Right atrium auricular region (tissue), 2 donors: ENCODE data around the gene PTRH1. TPM values are rescaled to one million over a fixed set of nuclear protein-coding genes. Genes with fewer than 3 reads are reported as not detected.

Experiments
- DNase-seq: peaks from one replicate; pipeline ENCODE4 v3.0.0-alpha.2; 2019; ENCODE audit warnings: low spot score
- H3K27ac ChIP-seq, 2 donors: fragments of 200-600 bp; sonication (generic); 1 replicate in 1 of 2; 2 replicates in 1 of 2; pipeline ENCODE4 v1.5.1; 2016 to 2019
- H3K27me3 ChIP-seq, 2 donors: fragments of 200-600 bp; sonication (generic); one replicate each; pipeline versions ENCODE4 v1.5.1 to v1.6.0; 2017 to 2019
- H3K36me3 ChIP-seq: fragments of 200-600 bp; sonication (generic); one replicate; pipeline ENCODE4 v1.5.1; 2016
- H3K4me1 ChIP-seq, 2 donors: fragments of 200-600 bp; sonication (generic); one replicate each; pipeline versions ENCODE4 v1.5.1 to v1.6.0; 2017 to 2019
- H3K4me3 ChIP-seq, 2 donors: fragments of 200-600 bp; sonication (generic); 1 replicate in 1 of 2; 2 replicates in 1 of 2; pipeline ENCODE4 v1.5.1; 2017 to 2019; ENCODE audit warnings: mild to moderate bottlenecking in 1 of 2, moderate library complexity in 1 of 2
- H3K9me3 ChIP-seq, 2 donors: fragments of 200-600 bp; sonication (generic); one replicate each; pipeline ENCODE4 v1.5.1; 2019
- total RNA-seq, 2 donors: library from RNA; depleted of rRNA; stranded (reverse); fragments of >200 nt; gene quantifications; one replicate each; pipeline ENCODE4 v1.1.0, GENCODE V29; 2016
- TF ChIP-seq, protein P1 (sequence below), 2 donors: fragments of 200-600 bp; sonication (generic); IDR thresholded peaks; one replicate each; pipeline ENCODE4 v1.5.1; 2019; ENCODE audit warnings: antibody characterized with exemption in 2 of 2

The PTRH1 gene
- total RNA-seq, 2 donors from 2014 or later: 16.5 to 16.7 TPM

DNA sequence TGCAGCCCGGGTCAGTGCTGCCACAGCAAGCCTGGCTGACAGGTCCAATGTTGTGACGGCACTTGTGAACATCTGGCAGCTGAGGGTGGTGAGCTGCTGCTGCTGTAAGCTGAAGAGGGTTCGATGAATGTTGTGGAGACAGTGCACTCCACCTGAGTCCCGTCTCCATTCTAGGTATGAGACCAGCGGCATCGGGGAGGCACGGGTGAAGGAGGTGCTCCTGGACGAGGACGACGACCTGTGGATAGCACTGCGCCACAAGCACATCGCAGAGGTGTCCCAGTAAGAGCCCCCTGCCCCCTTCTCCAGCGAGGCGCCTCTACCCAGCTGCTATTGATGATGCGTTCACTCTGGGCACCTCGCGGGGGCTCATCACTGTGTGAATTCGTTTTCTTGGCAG is 47.6 kb downstream of the PTRH1 start:
- DNase-seq: no peak
- Histone ChIP-seq H3K27ac (no peak overlapping the region), H3K36me3 (peaks cover 80% of the 10 kb centered on the region), H3K4me1 (no peaks in the 10 kb centered on the region), H3K9me3 (no peaks in the 10 kb centered on the region), H3K4me3 (no peak overlapping the region), H3K27me3 (no peaks in the 10 kb centered on the region)
- TF ChIP-seq, protein P1, sequence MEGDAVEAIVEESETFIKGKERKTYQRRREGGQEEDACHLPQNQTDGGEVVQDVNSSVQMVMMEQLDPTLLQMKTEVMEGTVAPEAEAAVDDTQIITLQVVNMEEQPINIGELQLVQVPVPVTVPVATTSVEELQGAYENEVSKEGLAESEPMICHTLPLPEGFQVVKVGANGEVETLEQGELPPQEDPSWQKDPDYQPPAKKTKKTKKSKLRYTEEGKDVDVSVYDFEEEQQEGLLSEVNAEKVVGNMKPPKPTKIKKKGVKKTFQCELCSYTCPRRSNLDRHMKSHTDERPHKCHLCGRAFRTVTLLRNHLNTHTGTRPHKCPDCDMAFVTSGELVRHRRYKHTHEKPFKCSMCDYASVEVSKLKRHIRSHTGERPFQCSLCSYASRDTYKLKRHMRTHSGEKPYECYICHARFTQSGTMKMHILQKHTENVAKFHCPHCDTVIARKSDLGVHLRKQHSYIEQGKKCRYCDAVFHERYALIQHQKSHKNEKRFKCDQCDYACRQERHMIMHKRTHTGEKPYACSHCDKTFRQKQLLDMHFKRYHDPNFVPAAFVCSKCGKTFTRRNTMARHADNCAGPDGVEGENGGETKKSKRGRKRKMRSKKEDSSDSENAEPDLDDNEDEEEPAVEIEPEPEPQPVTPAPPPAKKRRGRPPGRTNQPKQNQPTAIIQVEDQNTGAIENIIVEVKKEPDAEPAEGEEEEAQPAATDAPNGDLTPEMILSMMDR (IDR thresholded peaks at IDR 0.05): no peak

DNA sequence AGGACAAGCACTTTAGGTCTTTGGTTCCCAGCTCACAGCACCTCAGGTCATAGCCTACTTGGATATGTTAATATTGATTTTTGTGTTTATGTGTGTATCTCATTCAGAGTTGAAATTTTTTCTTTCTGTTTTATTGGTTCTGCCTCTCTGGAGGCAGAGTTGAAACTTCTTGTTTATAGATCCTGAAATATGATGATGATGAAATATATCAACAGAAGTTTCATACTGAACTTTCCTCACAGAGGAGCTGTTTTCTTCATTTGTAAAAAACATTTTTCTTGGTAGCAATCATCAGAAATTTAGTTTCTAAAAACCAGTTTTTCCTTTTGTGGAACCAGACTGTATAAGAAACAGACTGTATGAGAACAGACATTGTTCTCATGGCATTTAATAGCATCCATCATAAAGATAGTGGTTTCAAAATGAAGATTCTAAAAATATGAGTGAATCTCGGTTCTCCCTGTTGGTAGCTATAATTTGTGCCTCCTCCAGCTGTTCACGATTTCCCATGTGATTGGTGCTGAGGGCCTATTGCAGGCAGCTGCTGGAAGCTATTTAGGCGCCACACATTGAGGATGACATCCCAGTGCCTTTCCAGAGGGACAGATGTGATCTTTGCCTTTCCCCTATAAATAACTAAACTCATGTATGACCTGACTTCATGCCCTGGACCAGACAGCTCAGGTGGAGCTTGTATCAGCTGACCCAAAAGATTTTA is 48.2 kb downstream of the PTRH1 start:
- no peak for DNase-seq
- Histone ChIP-seq H3K36me3 (peaks cover 80% of the 10 kb centered on the region), H3K4me1 (no peaks in the 10 kb centered on the region), H3K9me3 (no peaks in the 10 kb centered on the region), H3K27ac (no peak overlapping the region), H3K27me3 (no peaks in the 10 kb centered on the region), H3K4me3 (no peak overlapping the region)
- TF ChIP-seq, protein P1 (IDR thresholded peaks at IDR 0.05): no peak

DNA sequence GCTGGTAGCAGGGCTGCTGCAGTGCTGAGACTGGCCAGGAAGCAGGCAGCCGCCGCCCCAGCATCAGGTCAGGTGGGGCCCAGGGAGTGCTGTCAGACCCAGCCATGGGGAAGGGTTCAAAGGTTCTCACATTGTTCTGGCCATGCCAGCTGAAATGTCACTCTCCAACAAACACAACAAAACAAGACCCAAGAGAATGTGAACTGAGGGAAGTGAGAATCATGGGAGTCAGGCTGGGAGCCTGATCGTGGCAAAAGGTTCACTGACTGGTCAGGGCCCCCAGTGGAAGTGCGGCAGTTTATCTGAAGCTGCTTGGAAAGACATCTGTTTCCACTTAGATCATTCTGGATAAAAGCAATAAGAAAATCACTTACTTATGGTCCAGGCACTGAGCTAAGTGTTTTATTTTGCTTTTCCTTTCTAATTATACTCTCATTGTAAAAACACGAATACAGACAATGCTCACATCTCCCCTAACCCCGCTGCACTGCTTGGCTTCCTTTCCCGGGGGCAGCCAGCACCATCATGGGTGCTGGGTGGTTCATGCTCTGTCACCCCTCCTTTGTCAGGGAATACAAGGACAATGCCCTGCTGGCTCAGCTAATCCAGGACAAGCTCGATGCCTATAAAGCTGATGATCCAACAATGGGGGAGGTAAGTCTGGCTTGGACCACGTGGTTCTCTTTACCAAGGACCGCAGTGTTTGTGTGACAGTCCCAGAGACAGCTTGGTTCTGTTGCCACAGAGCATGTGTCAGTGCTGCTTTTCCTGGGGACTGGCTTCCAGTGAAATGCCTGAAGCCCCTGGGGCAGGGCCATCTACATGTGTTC is 50.6 kb downstream of the PTRH1 start:
- DNase-seq: no peak
- Histone ChIP-seq H3K4me1 (no peaks in the 10 kb centered on the region), H3K4me3 (no peak overlapping the region), H3K27ac (peak overlapping the region in 1 of 2 donors; percentile 0), H3K9me3 (no peaks in the 10 kb centered on the region), H3K27me3 (no peaks in the 10 kb centered on the region), H3K36me3 (peaks cover 63% of the 10 kb centered on the region)
- TF ChIP-seq, protein P1 (IDR thresholded peaks at IDR 0.05): no peak

DNA sequence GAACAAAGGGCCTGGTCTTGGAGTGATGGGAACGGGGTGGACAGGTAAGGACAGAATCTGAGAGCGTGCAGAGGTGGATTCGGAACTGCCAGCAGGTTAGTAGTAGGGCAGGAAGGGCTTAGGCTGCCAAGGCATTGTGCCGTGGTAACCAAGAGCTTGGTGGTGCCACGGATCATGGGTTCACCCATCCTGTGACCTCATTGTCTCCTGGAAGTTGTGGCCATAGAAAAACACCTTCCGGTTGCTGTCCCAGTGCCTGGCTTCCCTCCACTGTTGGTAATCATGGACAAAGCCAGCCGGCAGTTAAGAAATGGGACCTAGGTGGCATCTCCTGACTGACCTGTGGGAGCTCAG is 51.2 kb downstream of the PTRH1 start:
- TF ChIP-seq, protein P1 (IDR thresholded peaks at IDR 0.05): no peak
- no peak for DNase-seq
- peak overlapping the region in 1 of 2 donors; percentile 0 for H3K27ac ChIP-seq
- H3K4me1 ChIP-seq: no peaks in the 10 kb centered on the region
- no peaks in the 10 kb centered on the region for H3K27me3 ChIP-seq
- no peaks in the 10 kb centered on the region for H3K9me3 ChIP-seq
- H3K4me3 ChIP-seq: no peak overlapping the region
- peaks cover 66% of the 10 kb centered on the region for H3K36me3 ChIP-seq

Other genes starting within 250 kb of the PTRH1 start
- 10 to 100 TPM; 44.9 to 72.8 TPM for gene STXBP1, start 103.4 kb downstream of the PTRH1 start, total RNA-seq
- not detected for gene CFAP157, start 8.7 kb downstream of the PTRH1 start, total RNA-seq
- under 1 TPM; 0.11 to 0.16 TPM for gene TTC16, start 416 bp upstream of the PTRH1 start, total RNA-seq
- 1 to 10 TPM; 3.9 to 7.0 TPM for gene TOR2A, start 19.6 kb upstream of the PTRH1 start, total RNA-seq
- gene SH2D3C, start 63.0 kb upstream of the PTRH1 start, total RNA-seq: 10 to 100 TPM; 11.5 to 16.5 TPM
- gene CDK9, start 70.4 kb upstream of the PTRH1 start, total RNA-seq: 10 to 100 TPM; 37.2 to 53.3 TPM
- 10 to 100 TPM; 43.9 to 47.0 TPM for gene FPGS, start 87.2 kb upstream of the PTRH1 start, total RNA-seq
- gene ENG, start 139.0 kb upstream of the PTRH1 start, total RNA-seq: 100 to 1,000 TPM; 142 to 511 TPM
- gene AK1, start 162.0 kb upstream of the PTRH1 start, total RNA-seq: 100 to 1,000 TPM; 263 to 398 TPM
- gene ST6GALNAC6, start 183.9 kb upstream of the PTRH1 start, total RNA-seq: 100 to 1,000 TPM in 1 of 2 donors, 10 to 100 TPM in 1; 68.2 to 106 TPM
- gene ST6GALNAC4, start 201.4 kb upstream of the PTRH1 start, total RNA-seq: 10 to 100 TPM; 31.7 to 59.0 TPM
- under 1 TPM in 1 of 2 donors, not detected in 1; 0.20 TPM for gene PIP5KL1, start 215.1 kb upstream of the PTRH1 start, total RNA-seq
- gene DPM2, start 222.2 kb upstream of the PTRH1 start, total RNA-seq: 10 to 100 TPM in 1 of 2 donors, 1 to 10 TPM in 1; 4.7 to 11.4 TPM